NCI-H2196 treated with DMSO at 0.1 percent for 48 hours (cell line): ENCODE results near the gene POU2F1.

Experiments used
- DNase-seq: peaks from one replicate; lab custom pipeline; 2025; ENCODE audit not compliant: unreplicated experiment; lab: John Stamatoyannopoulos, UW

Gene POU2F1

GRCh38 chr1:167359295-167359694, 138.6 kb downstream of the POU2F1 start:
- DNase-seq = no peak

DNA sequence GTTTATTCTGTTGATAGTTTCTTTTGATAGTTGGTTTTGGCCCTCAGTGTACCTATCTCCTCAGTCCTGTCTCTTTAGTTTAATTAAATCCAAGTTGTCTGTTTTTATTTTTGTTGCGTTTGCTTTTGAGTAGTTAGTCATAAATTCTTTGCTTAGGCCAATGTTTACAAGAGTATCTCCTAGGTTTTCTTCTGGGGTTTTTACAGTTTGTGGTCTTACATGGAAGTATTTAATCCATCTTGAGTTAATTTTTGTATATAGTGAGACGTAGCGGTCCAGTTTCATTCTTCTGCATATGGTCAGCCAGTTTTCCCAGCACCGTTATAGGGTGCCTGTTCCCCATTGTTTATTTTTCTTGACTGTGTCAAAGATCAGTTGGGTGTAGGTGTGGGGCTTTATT, 139.4 kb downstream of the POU2F1 start:
- no peak for DNase-seq

DNA sequence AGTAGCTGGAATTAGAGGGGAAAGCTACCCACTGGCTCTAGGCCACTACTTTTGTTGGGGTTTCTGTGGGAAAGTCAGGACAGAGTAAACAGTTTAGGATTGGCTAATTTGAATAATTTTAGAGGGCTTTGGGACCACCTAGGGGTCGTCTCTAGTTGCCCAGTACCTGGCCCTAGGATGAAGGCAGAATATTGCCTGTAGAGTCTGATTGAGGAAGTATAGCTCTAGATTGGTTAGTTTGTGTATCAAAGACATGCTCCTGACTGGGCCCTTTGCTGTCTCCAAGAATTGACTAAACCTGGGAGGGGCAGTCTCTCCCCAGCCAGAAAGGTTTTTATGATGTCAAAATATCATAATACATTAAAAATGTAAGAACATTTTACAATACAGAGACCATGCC, 142.0 kb downstream of the POU2F1 start:
- DNase-seq = no peak

- DNase-seq = no peak
Observed at GRCh38 chr1:167364826-167365225, 144.1 kb downstream of the POU2F1 start.

GRCh38 chr1:167365360-167365759, 144.7 kb downstream of the POU2F1 start:
- no peak for DNase-seq

DNA sequence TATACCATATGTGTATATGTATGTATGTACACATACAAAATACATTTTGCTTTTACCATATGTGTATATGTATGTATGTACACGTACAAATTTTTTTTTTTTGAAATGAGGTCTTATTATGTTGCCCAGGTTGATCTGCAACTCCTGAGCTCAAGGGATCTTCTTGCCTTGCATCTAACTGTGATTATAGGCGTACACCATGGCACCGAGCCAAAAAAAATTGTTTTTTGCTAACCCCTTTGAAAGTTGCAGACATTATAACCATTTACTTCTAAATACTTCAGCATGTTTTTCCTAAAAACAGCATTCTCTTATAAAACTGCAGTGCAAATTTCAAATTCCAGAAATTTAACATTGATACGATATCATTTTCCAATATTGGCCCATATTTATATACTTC, 147.0 kb downstream of the POU2F1 start:
- no peak for DNase-seq

GRCh38 chr1:167369175-167369574, 148.5 kb downstream of the POU2F1 start:
- no peak for DNase-seq

DNA sequence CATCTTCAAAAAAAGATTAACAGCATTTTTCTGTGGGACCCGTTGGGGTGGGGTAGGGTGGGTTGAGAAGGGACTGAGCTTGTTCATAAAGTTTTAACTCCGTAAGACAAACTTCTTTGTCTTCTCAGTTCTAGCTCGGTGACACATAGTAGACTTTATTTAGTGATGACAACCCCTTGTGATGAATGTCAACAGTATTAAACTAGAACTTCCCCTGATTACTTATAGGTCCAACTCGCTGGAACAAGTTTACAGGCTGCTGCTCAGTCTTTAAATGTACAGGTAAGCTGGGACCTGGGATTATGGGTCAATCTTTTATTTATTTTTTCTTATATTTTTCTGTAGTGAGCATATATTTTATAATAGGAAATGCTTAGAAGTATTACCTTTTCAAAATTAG, 149.2 kb downstream of the POU2F1 start:
- DNase-seq = no peak

- DNase-seq = no peak
Observed at GRCh38 chr1:167371030-167371429, 150.3 kb downstream of the POU2F1 start.

DNA sequence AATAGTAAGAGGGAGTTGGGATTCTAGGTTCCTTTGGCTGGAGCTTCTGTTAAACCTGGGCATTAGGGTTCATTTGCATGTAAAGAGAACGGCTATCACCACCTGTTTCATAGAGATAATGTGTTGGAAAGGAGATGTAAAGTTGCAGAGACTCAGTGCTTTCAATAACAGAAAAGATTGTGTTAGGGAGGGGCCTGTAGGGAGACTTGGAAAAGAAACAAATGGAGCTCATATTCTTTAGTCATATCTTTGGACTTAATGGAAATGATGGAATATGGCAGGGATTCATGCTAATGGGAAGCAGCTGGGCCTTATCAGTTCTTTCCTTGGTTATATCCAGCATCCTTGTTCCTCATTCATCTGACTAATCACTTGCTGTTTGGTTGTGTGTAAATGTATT, 152.7 kb downstream of the POU2F1 start:
- DNase-seq = no peak

DNA sequence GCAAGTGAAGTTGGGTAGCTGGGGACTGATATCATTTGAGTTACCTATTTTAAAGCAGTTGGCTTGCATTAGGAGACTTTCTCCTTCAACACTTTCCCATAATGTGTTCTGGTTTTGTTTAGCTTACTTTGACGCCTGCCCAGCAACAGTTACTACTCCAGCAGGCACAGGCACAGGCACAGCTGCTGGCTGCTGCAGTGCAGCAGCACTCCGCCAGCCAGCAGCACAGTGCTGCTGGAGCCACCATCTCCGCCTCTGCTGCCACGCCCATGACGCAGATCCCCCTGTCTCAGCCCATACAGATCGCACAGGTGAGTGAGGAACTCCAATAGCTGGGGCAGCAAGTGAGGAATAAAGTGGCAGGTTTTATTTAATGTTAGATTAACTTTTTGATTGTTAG, 153.3 kb downstream of the POU2F1 start:
- DNase-seq = no peak

GRCh38 chr1:167375949-167376348, 155.3 kb downstream of the POU2F1 start:
- DNase-seq = no peak

DNA sequence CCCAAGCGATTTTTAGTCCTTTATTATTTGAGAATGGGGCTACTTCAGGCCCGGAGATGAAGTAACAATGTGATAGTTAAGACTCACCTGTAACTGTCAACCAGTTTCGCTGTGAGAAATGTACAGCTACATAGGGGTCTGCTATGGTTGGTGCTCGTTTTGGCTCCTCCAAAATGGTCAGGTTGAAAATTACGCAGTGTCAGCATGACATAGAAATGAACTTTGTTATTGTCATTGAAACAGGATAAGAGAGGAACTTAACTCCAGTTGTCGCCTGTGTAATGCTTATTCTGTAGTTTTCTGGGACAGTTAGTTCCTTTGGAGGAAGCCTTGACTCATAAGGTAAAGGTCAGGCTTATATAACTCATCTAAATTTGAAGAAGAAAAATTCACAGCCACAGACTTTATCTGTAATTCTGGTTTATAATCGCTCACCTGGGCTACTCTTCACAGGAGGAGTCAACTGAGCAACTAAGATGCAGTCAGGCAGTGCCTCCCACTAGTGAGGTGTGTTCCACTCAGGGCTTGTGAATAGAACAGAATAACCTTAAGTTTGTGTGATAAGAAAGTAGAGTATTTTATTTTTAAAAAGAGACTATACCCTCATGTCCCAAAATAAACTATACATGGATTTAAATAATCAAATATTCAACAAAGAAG, 166.7 kb downstream of the POU2F1 start:
- DNase-seq = no peak

GRCh38 chr1:167388976-167389375, 168.3 kb downstream of the POU2F1 start:
- no peak for DNase-seq

- DNase-seq = no peak
Observed at GRCh38 chr1:167392200-167392696, 171.6 kb downstream of the POU2F1 start.

- DNase-seq = no peak
Observed at GRCh38 chr1:167400359-167400953, 179.8 kb downstream of the POU2F1 start.

GRCh38 chr1:167401260-167401873, 180.7 kb downstream of the POU2F1 start:
- peak; percentile 77 for DNase-seq

- DNase-seq = no peak
Observed at GRCh38 chr1:167404161-167404888, 183.6 kb downstream of the POU2F1 start.

- no peak for DNase-seq
Observed at GRCh38 chr1:167404908-167405307, 184.2 kb downstream of the POU2F1 start.

GRCh38 chr1:167408355-167408754, 187.7 kb downstream of the POU2F1 start:
- no peak for DNase-seq

DNA sequence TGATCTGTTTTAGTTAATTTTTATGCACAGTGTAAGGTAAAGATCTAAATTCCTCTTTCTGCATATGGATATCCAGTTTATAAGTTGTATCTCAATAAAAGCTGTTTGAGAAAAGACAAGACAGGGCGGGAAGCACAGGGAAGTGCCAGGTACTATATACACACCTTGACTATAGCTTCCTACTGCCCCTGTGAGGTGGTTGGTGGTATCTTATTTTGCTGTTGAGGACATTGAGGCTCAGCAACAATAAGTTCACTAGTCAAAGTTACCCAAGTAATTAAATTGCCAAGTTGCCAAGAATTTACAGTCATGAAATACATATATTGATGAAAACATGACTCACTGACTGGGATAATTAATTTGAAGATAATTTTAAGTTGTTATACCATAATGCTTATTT, 188.5 kb downstream of the POU2F1 start:
- DNase-seq = no peak

- DNase-seq = peak; percentile 38
Observed at GRCh38 chr1:167412072-167412471, 191.4 kb downstream of the POU2F1 start.
